SK-N-MC (cell line): Measurements from ENCODE around the gene LUZP2.

Experiments
- EZH2 ChIP-seq: fragments of 200-600 bp; sonication (generic); IDR thresholded peaks from one replicate; pipeline ENCODE4 v1.6.1; 2017; ENCODE audit warnings: antibody characterized with exemption
- POLR2AphosphoS5 ChIP-seq: IDR thresholded peaks from 2 replicates; pipeline ENCODE4 v1.6.1; 2012; ENCODE audit warnings: mild to moderate bottlenecking, low read depth, low read length, borderline replicate concordance

- TF ChIP-seq EZH2 (no peak), POLR2AphosphoS5 (no peak)
Measured at GRCh38 chr11:24497831-24498230, 978 bp downstream of the LUZP2 start.
